NCI-H446 (cell line): ENCODE measurements around the gene MLKL.

Experiments used
- DNase-seq, 2 experiments: peaks; one replicate each; lab custom pipeline; 2025; lab: John Stamatoyannopoulos, UW

MLKL gene

GRCh38 chr16:74700438-74701225, at the start of gene MLKL:
Gene MLKL, minus strand, starts transcription at chr16:74700862. Its CDS starts 5,105 bp downstream, at chr16:74695757.
- no peak for DNase-seq

GRCh38 chr16:74749291-74750055, 48.8 kb upstream of the MLKL start:
- no peak for DNase-seq

- DNase-seq: no peak
Measured at GRCh38 chr16:74748616-74749026, 48.0 kb upstream of the MLKL start.

- DNase-seq: no peak
Measured at GRCh38 chr16:74747716-74748615, 47.3 kb upstream of the MLKL start.

GRCh38 chr16:74745926-74746325, 45.3 kb upstream of the MLKL start:
- no peak for DNase-seq

- no peak for DNase-seq
Measured at GRCh38 chr16:74745109-74745615, 44.5 kb upstream of the MLKL start.

GRCh38 chr16:74744566-74744965, 43.9 kb upstream of the MLKL start:
- DNase-seq: no peak

GRCh38 chr16:74743668-74744299, 43.1 kb upstream of the MLKL start:
- no peak for DNase-seq

- DNase-seq: no peak
Measured at GRCh38 chr16:74743045-74743667, 42.5 kb upstream of the MLKL start.

- no peak for DNase-seq
Measured at GRCh38 chr16:74742051-74742481, 41.4 kb upstream of the MLKL start.

- DNase-seq: peak in 1 of 2 experiments; percentile 5
Measured at GRCh38 chr16:74740795-74741304, 40.2 kb upstream of the MLKL start.

- no peak for DNase-seq
Measured at GRCh38 chr16:74739275-74739674, 38.6 kb upstream of the MLKL start.

- no peak for DNase-seq
Measured at GRCh38 chr16:74738816-74739215, 38.2 kb upstream of the MLKL start.

- DNase-seq: no peak
Measured at GRCh38 chr16:74738113-74738541, 37.5 kb upstream of the MLKL start.

GRCh38 chr16:74737521-74737920, 36.9 kb upstream of the MLKL start:
- DNase-seq: no peak

- no peak for DNase-seq
Measured at GRCh38 chr16:74736531-74737157, 36.0 kb upstream of the MLKL start.

- no peak for DNase-seq
Measured at GRCh38 chr16:74735554-74735953, 34.9 kb upstream of the MLKL start.

- DNase-seq: no peak
Measured at GRCh38 chr16:74735162-74735452, 34.4 kb upstream of the MLKL start.

GRCh38 chr16:74734361-74735161, 33.9 kb upstream of the MLKL start:
- no peak for DNase-seq
